ENCODE results near the gene ERVH48-1. TPM values are rescaled to one million over a fixed set of nuclear protein-coding genes. Genes with fewer than 3 reads are reported as not detected.

The ERVH48-1 gene
- polyA plus RNA-seq, 2 of the 4 experiments (the other 2 are of a cell fraction): not detected

GRCh38 chr21:42892931-42893755 lies 32.3 kb downstream of the ERVH48-1 start, which contains the start of gene NDUFV3:
NDUFV3 (plus strand) TSS chr21:42893309; CDS start chr21:42893334, 25 bp downstream.
- FAIRE-seq: no peak
- no peaks in the 10 kb centered on the region for H3K9me3 ChIP-seq
- peak within 1 kb of the TSS; percentile 94 for H3K4me3 ChIP-seq
- POLR2A ChIA-PET: interaction anchor here (0.8 to 2.0 kb wide), 3 partner anchors 15 to 81 kb away, joined by 3 to 5 read pairs (median 5); no protein-coding TSS in a partner anchor
- peak within 1 kb of the TSS; percentile 97 for H3K27ac ChIP-seq
- peak within 1 kb of the TSS; percentile 99 for H3K4me2 ChIP-seq
- H3K4me1 ChIP-seq: peaks cover 7% of the 10 kb centered on the region
- CTCF ChIA-PET: interaction anchor here (1.1 kb wide), 1 partner anchor 23 kb away, joined by 3 read pairs; no protein-coding TSS in a partner anchor
- peak; percentile 95 to 96 for ATAC-seq
- TF ChIP-seq POLR2A (IDR thresholded peaks at IDR 0.05; ENCODE audit: low read length) (peak; percentile 81), BCL3 (IDR thresholded peaks at IDR 0.05) (0 out of 3 replicates have a peak, but pooled peaks have one; percentile 51), RFX5 (IDR thresholded peaks at IDR 0.05) (peak; percentile 56; the same call in 1 of the 2 replicates), KDM5A (IDR thresholded peaks at IDR 0.05) (peak; percentile 53), HDAC2 (IDR thresholded peaks at IDR 0.05) (no peak), PHF8 (IDR thresholded peaks at IDR 0.05; ENCODE audit: borderline replicate concordance, low read depth) (peak; percentile 69; the same call in 1 of the 2 replicates), TP53 (CRISPR knock-in tag; IDR thresholded peaks at IDR 0.05) (no peak)
- TF ChIP-seq, protein P1, sequence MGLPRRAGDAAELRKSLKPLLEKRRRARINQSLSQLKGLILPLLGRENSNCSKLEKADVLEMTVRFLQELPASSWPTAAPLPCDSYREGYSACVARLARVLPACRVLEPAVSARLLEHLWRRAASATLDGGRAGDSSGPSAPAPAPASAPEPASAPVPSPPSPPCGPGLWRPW (IDR thresholded peaks at IDR 0.05): no peak
- TF ChIP-seq, protein P2, sequence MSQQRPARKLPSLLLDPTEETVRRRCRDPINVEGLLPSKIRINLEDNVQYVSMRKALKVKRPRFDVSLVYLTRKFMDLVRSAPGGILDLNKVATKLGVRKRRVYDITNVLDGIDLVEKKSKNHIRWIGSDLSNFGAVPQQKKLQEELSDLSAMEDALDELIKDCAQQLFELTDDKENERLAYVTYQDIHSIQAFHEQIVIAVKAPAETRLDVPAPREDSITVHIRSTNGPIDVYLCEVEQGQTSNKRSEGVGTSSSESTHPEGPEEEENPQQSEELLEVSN (IDR thresholded peaks at IDR 0.05; ENCODE audit: borderline replicate concordance, low read depth): 0 out of 2 replicates have a peak, but pooled peaks have one; percentile 2
- peak; percentile 77 to 97 for DNase-seq (ENCODE audit: low read depth in 1 of 2, low spot score in 1 of 2)
- 0% methylated on average over 3 of the region's 87 CpGs for WGBS (ENCODE audit: missing lambda C conversion rate)

- FAIRE-seq (no peak), DNase-seq (ENCODE audit: low read depth in 1 of 2, low spot score in 1 of 2) (no peak), ATAC-seq (peak; percentile 57 to 66; a peak in 5 of 6 replicates)
- peak overlapping the region; percentile 93 to 97 for H3K27ac ChIP-seq
- POLR2A ChIA-PET: interaction anchor here (0.8 to 2.0 kb wide), 3 partner anchors 14 to 81 kb away, joined by 3 to 5 read pairs (median 5); no protein-coding TSS in a partner anchor
- H3K4me1 ChIP-seq: peaks cover 7% of the 10 kb centered on the region
- no peaks in the 10 kb centered on the region for H3K9me3 ChIP-seq
- peak overlapping the region; percentile 99 for H3K4me2 ChIP-seq
- peak overlapping the region; percentile 94 for H3K4me3 ChIP-seq
- CTCF ChIA-PET: interaction anchor here (1.1 kb wide), 1 partner anchor 24 kb away, joined by 3 read pairs; no protein-coding TSS in a partner anchor
- WGBS (ENCODE audit: missing lambda C conversion rate): 10% methylated on average over 12 of the region's 18 CpGs
- TF ChIP-seq CBX8 (IDR thresholded peaks at IDR 0.05) (no peak), CTCF (IDR thresholded peaks at IDR 0.05) (no peak), MAX (IDR thresholded peaks at IDR 0.05) (peak; percentile 71), SMC3 (IDR thresholded peaks at IDR 0.05) (no peak), KDM1A (IDR thresholded peaks at IDR 0.05; ENCODE audit: low read depth) (no peak), FOSL2 (IDR thresholded peaks at IDR 0.05) (no peak), FOSL2 (CRISPR knock-in tag; IDR thresholded peaks at IDR 0.05) (no peak), HMGXB4 (CRISPR knock-in tag; IDR thresholded peaks at IDR 0.05; ENCODE audit: borderline replicate concordance) (no peak), TP53 (CRISPR knock-in tag; IDR thresholded peaks at IDR 0.05) (no peak), NPAS2 (CRISPR knock-in tag; IDR thresholded peaks at IDR 0.05; ENCODE audit: borderline replicate concordance) (no peak), NR3C1 (IDR thresholded peaks at IDR 0.05) (no peak), ZC3H11A (IDR thresholded peaks at IDR 0.05) (no peak), MAZ (IDR thresholded peaks at IDR 0.05; ENCODE audit: borderline replicate concordance, low read depth, low read length) (no peak), KDM5A (IDR thresholded peaks at IDR 0.05) (no peak), HOXB13 (CRISPR knock-in tag; IDR thresholded peaks at IDR 0.05; ENCODE audit: low read depth) (peak; percentile 64), MYC (IDR thresholded peaks at IDR 0.05; ENCODE audit: borderline replicate concordance, low read length) (peak; percentile 50; the same call in 1 of the 2 replicates), ZFP36 (IDR thresholded peaks at IDR 0.05; ENCODE audit: borderline replicate concordance, partially characterized antibody) (no peak), HOXA7 (CRISPR knock-in tag; IDR thresholded peaks at IDR 0.05) (0 out of 2 replicates have a peak, but pooled peaks have one; percentile 66), GATA3 (IDR thresholded peaks at IDR 0.05; ENCODE audit: borderline replicate concordance) (0 out of 2 replicates have a peak, but pooled peaks have one; percentile 0), SREBF2 (IDR thresholded peaks at IDR 0.05) (no peak), RAD21 (conservative IDR thresholded peaks at IDR 0.05 in 1 of 2, IDR thresholded peaks at IDR 0.05 in 1 of 2) (no peak)
- TF ChIP-seq, protein P1 (IDR thresholded peaks at IDR 0.05): no peak
- TF ChIP-seq, protein P2 (IDR thresholded peaks at IDR 0.05; ENCODE audit: borderline replicate concordance, low read depth): peak; percentile 24; the same call in 1 of the 2 replicates
Measured at GRCh38 chr21:42892582-42892930, 32.9 kb downstream of the ERVH48-1 start.
